ENCODE results near the gene SLC18A3.

The SLC18A3 gene

DNA sequence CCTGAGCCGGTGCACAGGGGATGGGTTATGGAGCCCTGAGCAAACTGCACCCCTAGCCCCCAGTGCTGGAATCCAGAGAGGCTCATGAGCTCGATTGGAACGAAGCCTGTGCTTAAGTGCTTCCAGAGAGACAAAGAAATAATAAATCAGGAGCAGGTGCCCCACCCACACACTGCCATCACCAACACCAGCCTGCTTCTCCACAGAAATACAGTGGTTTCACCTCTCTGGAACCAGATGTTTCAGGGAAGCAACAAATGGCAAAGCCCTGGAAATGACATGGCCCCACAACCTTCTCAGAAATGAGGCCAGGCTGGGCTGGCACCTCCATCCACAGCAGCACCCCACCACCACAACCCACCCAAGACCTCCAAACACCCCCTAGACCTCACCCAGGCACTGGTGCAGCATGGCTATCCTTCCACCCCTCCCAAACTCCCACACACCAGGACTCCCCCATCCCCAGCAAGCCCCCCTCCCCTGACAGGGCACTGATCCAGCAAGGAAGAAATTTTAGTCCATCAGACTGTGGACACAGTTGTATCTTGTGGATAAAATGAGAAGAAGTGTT, 4.1 kb upstream of the SLC18A3 start:
- Histone ChIP-seq H3K27me3 (replicated peaks in 2 of 5; ENCODE audit: control insufficient read depth in 4 of 5, insufficient read depth in 5 of 5, low read length in 4 of 5) (peaks cover 10 to 61% (median 19%) of the 10 kb centered on the region in 5 experiments), H3K4me1 (ENCODE audit: control extremely low read depth in 1 of 4, control insufficient read depth in 4 of 4, insufficient read depth in 4 of 4, low read length in 3 of 4) (peaks cover 0 to 23% (median 10%) of the 10 kb centered on the region in 4 experiments), H3K27ac (ENCODE audit: insufficient read depth in 1 of 2, low read depth in 1 of 2, low read length in 2 of 2, poor library complexity in 1 of 2, severe bottlenecking in 2 of 2) (no peak overlapping the region), H3K4me3 (ENCODE audit: control insufficient read depth in 1 of 7, extremely low read depth in 1 of 7, insufficient read depth in 4 of 7, low read depth in 2 of 7, low read length in 6 of 7) (no peak overlapping the region), H3K9me3 (ENCODE audit: control extremely low read depth in 1 of 5, control insufficient read depth in 4 of 5, insufficient read depth in 2 of 5, low read depth in 1 of 5, low read length in 4 of 5) (peaks cover 0 to 5% (median 0%) of the 10 kb centered on the region in 5 experiments), H3K36me3 (ENCODE audit: control insufficient read depth in 4 of 4, insufficient read depth in 4 of 4, low read length in 3 of 4) (no peaks in the 10 kb centered on the region)
- ChIA-PET POLR2A (no interaction called here), CTCF (interaction anchor here (4.0 kb wide), 1 partner anchor 11 kb away, joined by 17 read pairs; no protein-coding TSS in a partner anchor)
- 50% methylated on average over 2 of the region's 3 CpGs for WGBS (ENCODE audit: insufficient coverage)
- no peak for DNase-seq

DNA sequence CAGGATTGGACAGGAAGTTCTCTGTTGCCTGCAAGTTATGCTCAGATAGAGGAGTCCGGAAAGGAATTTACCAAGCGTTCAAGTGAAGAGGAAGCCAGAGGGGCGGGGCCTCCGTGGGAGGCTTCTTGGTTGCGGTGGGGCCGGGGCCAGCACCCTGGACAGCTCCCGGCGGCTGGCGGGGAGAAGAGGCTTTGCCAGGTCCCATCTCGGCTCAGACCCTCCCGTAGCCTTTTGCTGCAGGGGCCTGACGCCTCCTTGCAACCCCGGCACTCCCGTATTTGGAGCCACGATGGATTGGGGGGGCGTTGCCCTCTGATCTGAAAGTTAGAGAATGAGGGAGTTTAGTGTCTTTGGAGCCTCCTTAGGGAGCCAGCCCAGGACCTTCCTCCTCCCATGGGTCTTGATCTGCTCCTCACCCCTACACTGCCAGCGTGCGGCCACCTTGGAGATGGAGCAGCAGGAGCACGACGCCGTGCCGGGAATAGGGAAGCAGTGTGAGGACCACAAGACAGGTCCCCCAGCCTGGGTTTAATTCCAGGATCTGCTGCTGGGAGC, 3.1 kb upstream of the SLC18A3 start:
- H3K27ac ChIP-seq (ENCODE audit: insufficient read depth in 1 of 2, low read depth in 1 of 2, low read length in 2 of 2, poor library complexity in 1 of 2, severe bottlenecking in 2 of 2): no peak overlapping the region
- POLR2A ChIA-PET: no interaction called here
- peaks cover 10 to 69% (median 23%) of the 10 kb centered on the region in 5 experiments for H3K27me3 ChIP-seq (replicated peaks in 2 of 5; ENCODE audit: control insufficient read depth in 4 of 5, insufficient read depth in 5 of 5, low read length in 4 of 5)
- peak; percentile 72 to 88 (median 86) for DNase-seq
- peaks cover 0 to 30% (median 12%) of the 10 kb centered on the region in 4 experiments for H3K4me1 ChIP-seq (ENCODE audit: control extremely low read depth in 1 of 4, control insufficient read depth in 4 of 4, insufficient read depth in 4 of 4, low read length in 3 of 4)
- H3K4me3 ChIP-seq (ENCODE audit: control insufficient read depth in 1 of 7, extremely low read depth in 1 of 7, insufficient read depth in 4 of 7, low read depth in 2 of 7, low read length in 6 of 7): no peak overlapping the region
- CTCF ChIA-PET: interaction anchor here (0.6 to 4.0 kb wide), 2 partner anchors 12 to 14 kb away, joined by 3 to 17 read pairs; no protein-coding TSS in a partner anchor
- no peaks in the 10 kb centered on the region for H3K36me3 ChIP-seq (ENCODE audit: control insufficient read depth in 4 of 4, insufficient read depth in 4 of 4, low read length in 3 of 4)
- WGBS (ENCODE audit: insufficient coverage): 0% methylated on average over 16 of the region's 22 CpGs
- H3K9me3 ChIP-seq (ENCODE audit: control extremely low read depth in 1 of 5, control insufficient read depth in 4 of 5, insufficient read depth in 2 of 5, low read depth in 1 of 5, low read length in 4 of 5): peaks cover 0 to 11% (median 0%) of the 10 kb centered on the region in 5 experiments

DNA sequence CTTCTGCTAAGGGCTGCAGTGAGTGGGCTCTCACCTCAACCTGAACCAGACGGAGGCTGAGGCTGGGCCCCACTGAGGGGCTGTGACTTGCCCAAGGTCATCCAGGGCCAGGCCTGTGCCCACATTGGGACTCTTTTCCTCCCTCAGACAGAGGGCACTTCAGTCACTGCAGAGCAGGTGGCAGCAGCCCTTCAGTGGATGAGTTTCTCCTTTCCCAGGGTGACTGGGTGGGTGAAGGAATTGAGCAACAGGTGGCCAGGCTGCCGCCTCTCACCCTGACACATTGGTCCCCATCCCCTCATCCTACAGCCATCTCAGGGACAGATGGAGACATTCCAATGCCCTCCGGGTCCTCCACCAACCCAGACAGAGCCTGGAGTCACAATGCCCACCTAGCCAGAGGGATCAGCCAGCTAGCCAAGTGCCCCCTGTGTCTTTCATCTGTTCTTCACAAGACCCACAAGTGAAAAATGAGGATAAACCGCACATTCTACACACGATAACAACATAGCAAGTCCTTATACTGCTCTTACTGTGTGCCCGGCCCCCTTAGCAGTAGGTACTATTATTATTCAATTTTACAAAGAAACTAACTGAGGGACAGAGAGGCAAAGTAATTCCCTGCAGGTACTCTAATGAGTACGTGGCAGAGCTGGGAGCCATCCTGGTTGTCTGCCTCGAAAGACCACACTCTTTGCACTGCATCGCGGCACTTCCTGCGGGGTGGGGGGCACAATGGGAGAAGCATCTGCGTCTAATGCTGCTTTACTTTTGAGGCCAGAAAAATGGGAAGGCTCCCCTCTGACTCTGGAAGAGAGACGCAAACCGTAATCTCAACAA, 1.7 kb upstream of the SLC18A3 start:
- 16% methylated on average over 9 of the region's 14 CpGs for WGBS (ENCODE audit: insufficient coverage)
- CTCF ChIA-PET: no interaction called here
- H3K4me1 ChIP-seq (ENCODE audit: control extremely low read depth in 1 of 4, control insufficient read depth in 4 of 4, insufficient read depth in 4 of 4, low read length in 3 of 4): peaks cover 0 to 36% (median 12%) of the 10 kb centered on the region in 4 experiments

GRCh38 chr10:49609006-49609282, 1.2 kb upstream of the SLC18A3 start:
- Histone ChIP-seq H3K9me3 (ENCODE audit: control extremely low read depth in 1 of 5, control insufficient read depth in 4 of 5, insufficient read depth in 2 of 5, low read depth in 1 of 5, low read length in 4 of 5) (peaks cover 0 to 11% (median 0%) of the 10 kb centered on the region in 5 experiments), H3K4me1 (ENCODE audit: control extremely low read depth in 1 of 4, control insufficient read depth in 4 of 4, insufficient read depth in 4 of 4, low read length in 3 of 4) (peaks cover 0 to 40% (median 12%) of the 10 kb centered on the region in 4 experiments), H3K4me3 (ENCODE audit: control insufficient read depth in 1 of 7, extremely low read depth in 1 of 7, insufficient read depth in 4 of 7, low read depth in 2 of 7, low read length in 6 of 7) (no peak overlapping the region), H3K27ac (ENCODE audit: insufficient read depth in 1 of 2, low read depth in 1 of 2, low read length in 2 of 2, poor library complexity in 1 of 2, severe bottlenecking in 2 of 2) (no peak overlapping the region), H3K27me3 (replicated peaks in 2 of 5; ENCODE audit: control insufficient read depth in 4 of 5, insufficient read depth in 5 of 5, low read length in 4 of 5) (peaks cover 10 to 82% (median 38%) of the 10 kb centered on the region in 5 experiments), H3K36me3 (ENCODE audit: control insufficient read depth in 4 of 4, insufficient read depth in 4 of 4, low read length in 3 of 4) (no peaks in the 10 kb centered on the region)
- 2% methylated on average over 13 of the region's 19 CpGs for WGBS (ENCODE audit: insufficient coverage)
- CTCF ChIA-PET: no interaction called here
- POLR2A ChIA-PET: no interaction called here
- DNase-seq: no peak

More for the DNA sequence above, 1.7 kb upstream of the SLC18A3 start:
- peaks cover 10 to 76% (median 36%) of the 10 kb centered on the region in 5 experiments for H3K27me3 ChIP-seq (replicated peaks in 2 of 5; ENCODE audit: control insufficient read depth in 4 of 5, insufficient read depth in 5 of 5, low read length in 4 of 5)
- H3K27ac ChIP-seq (ENCODE audit: insufficient read depth in 1 of 2, low read depth in 1 of 2, low read length in 2 of 2, poor library complexity in 1 of 2, severe bottlenecking in 2 of 2): no peak overlapping the region
- peaks cover 0 to 11% (median 0%) of the 10 kb centered on the region in 5 experiments for H3K9me3 ChIP-seq (ENCODE audit: control extremely low read depth in 1 of 5, control insufficient read depth in 4 of 5, insufficient read depth in 2 of 5, low read depth in 1 of 5, low read length in 4 of 5)
- no peak overlapping the region for H3K4me3 ChIP-seq (ENCODE audit: control insufficient read depth in 1 of 7, extremely low read depth in 1 of 7, insufficient read depth in 4 of 7, low read depth in 2 of 7, low read length in 6 of 7)
- H3K36me3 ChIP-seq (ENCODE audit: control insufficient read depth in 4 of 4, insufficient read depth in 4 of 4, low read length in 3 of 4): no peaks in the 10 kb centered on the region
- no peak for DNase-seq
- POLR2A ChIA-PET: no interaction called here

DNA sequence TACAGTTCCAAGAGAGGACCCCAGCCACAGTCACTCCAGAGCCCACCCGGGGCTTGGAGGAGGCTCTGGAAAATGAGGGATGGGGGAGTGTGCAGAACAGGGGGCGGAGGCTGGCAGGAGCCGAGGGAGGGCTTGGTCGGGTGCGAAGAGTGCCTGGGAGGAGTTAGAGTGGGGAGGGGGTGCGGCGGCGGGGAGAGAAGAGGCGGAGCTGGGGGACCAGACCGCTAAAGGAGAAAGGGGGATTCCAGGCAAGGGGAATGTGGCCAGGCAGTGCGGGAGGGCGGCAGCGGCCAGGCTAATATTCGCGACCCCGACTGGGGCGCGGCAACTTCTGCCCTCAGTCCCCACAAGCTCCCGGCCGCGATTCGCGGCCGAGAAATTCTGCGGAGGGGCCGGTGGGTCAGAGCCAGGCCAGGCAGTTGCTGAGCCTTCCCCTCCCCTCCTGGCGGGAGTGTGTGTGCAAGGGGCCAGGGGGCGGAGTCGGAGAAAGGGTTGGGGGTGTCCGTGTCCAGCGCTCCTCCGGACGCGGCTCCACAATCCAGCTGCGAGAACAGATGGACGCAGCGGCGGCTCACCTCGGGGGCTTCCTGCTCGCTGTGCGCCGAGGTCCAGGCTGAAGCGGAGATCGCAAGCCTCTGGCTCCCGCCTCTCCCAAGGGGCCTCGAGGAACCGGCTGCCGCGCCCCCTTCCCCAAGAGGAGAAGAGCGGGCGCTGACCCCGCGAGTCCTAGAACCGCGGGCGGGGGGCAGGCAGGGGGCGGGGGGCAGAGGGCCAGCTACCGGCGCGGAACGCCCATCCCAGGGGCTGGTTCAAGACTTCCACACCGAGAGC, 612 bp upstream of the SLC18A3 start:
- Histone ChIP-seq H3K4me1 (ENCODE audit: control extremely low read depth in 1 of 4, control insufficient read depth in 4 of 4, insufficient read depth in 4 of 4, low read length in 3 of 4) (peaks cover 0 to 40% (median 12%) of the 10 kb centered on the region in 4 experiments), H3K9me3 (ENCODE audit: control extremely low read depth in 1 of 5, control insufficient read depth in 4 of 5, insufficient read depth in 2 of 5, low read depth in 1 of 5, low read length in 4 of 5) (peaks cover 0 to 11% (median 0%) of the 10 kb centered on the region in 5 experiments), H3K36me3 (ENCODE audit: control insufficient read depth in 4 of 4, insufficient read depth in 4 of 4, low read length in 3 of 4) (no peaks in the 10 kb centered on the region), H3K4me3 (ENCODE audit: control insufficient read depth in 1 of 7, extremely low read depth in 1 of 7, insufficient read depth in 4 of 7, low read depth in 2 of 7, low read length in 6 of 7) (peak overlapping the region in 2 of 7 experiments; percentile 19 to 42), H3K27ac (ENCODE audit: insufficient read depth in 1 of 2, low read depth in 1 of 2, low read length in 2 of 2, poor library complexity in 1 of 2, severe bottlenecking in 2 of 2) (no peak overlapping the region), H3K27me3 (replicated peaks in 2 of 5; ENCODE audit: control insufficient read depth in 4 of 5, insufficient read depth in 5 of 5, low read length in 4 of 5) (peaks cover 6 to 87% (median 39%) of the 10 kb centered on the region in 5 experiments)
- CTCF ChIA-PET: no interaction called here
- WGBS (ENCODE audit: insufficient coverage): under 1% methylated on average over 47 of the region's 62 CpGs
- POLR2A ChIA-PET: no interaction called here
- DNase-seq: no peak

DNA sequence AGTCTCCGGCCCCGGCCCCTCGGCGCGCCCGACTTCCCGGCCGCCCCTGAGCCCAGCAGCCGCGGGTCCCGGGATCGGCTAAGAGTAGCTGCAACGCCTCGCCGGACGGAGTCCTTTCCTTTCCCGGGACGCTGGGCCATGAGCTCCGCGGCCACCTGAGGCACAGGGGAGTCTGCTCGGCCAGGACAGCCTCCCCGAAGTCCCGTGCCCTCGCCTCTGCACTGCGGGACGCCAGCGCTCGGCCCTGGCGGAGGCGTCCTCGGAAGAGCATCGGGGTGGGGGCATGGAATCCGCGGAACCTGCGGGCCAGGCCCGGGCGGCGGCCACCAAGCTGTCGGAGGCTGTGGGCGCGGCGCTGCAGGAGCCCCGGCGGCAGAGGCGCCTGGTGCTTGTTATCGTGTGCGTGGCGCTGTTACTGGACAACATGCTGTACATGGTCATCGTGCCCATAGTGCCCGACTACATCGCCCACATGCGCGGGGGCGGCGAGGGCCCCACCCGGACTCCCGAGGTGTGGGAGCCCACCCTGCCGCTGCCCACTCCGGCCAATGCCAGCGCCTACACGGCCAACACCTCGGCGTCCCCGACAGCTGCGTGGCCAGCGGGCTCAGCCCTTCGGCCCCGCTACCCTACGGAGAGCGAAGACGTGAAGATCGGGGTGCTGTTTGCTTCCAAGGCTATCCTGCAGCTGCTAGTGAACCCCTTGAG, 502 bp downstream of the SLC18A3 start:
- Histone ChIP-seq H3K4me3 (ENCODE audit: control insufficient read depth in 1 of 7, extremely low read depth in 1 of 7, insufficient read depth in 4 of 7, low read depth in 2 of 7, low read length in 6 of 7) (peak overlapping the region in 2 of 7 experiments; percentile 11 to 23), H3K4me1 (ENCODE audit: control extremely low read depth in 1 of 4, control insufficient read depth in 4 of 4, insufficient read depth in 4 of 4, low read length in 3 of 4) (peaks cover 0 to 40% (median 12%) of the 10 kb centered on the region in 4 experiments), H3K9me3 (ENCODE audit: control extremely low read depth in 1 of 5, control insufficient read depth in 4 of 5, insufficient read depth in 2 of 5, low read depth in 1 of 5, low read length in 4 of 5) (peaks cover 0 to 11% (median 0%) of the 10 kb centered on the region in 5 experiments), H3K27me3 (replicated peaks in 2 of 5; ENCODE audit: control insufficient read depth in 4 of 5, insufficient read depth in 5 of 5, low read length in 4 of 5) (peaks cover 9 to 87% (median 46%) of the 10 kb centered on the region in 5 experiments), H3K27ac (ENCODE audit: insufficient read depth in 1 of 2, low read depth in 1 of 2, low read length in 2 of 2, poor library complexity in 1 of 2, severe bottlenecking in 2 of 2) (no peak overlapping the region), H3K36me3 (ENCODE audit: control insufficient read depth in 4 of 4, insufficient read depth in 4 of 4, low read length in 3 of 4) (no peaks in the 10 kb centered on the region)
- 4% methylated on average over 72 of the region's 72 CpGs for WGBS (ENCODE audit: insufficient coverage)
- ChIA-PET CTCF (no interaction called here), POLR2A (no interaction called here)
- DNase-seq: no peak
